ENCODE results near the gene UMODL1.

UMODL1 gene

DNA sequence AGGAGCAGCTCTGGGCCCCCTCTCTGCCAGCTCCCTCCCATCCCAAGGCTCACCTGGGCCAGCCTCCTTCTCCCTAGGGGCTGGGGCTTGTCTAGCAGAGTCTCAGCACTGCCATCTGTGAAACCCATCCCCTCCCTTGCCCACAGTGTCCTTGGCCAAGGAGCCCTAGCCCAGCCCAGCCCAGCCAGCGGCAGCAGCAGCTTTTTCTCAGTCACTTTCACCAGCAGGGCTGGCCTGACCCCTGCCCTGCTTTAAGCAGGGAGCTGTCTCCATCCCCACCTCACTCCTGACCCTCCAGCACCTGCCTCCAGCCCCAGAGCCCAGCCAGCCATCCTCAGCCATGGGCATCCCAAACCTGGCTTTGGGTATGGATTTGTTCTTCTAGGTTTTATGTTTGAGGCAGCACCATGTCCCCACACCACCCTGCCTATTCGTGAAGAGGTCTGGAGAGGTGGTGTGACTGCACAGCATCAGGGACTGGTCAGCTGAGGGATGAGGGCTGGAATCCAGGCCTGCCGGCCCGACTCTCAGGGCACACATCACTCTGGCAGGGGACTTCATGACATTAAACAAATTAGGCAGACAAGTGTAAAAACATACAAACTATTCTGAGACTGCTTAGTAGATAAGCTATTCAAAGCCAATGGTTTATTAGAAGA, 111.7 kb downstream of the UMODL1 start:
- DNase-seq, result no peak
- in situ Hi-C loops (cut with HindIII; ENCODE audit: low pct_ligation_motif_present, low sequenced_read_pairs), result no loop called here
- TF ChIP-seq, protein P1, sequence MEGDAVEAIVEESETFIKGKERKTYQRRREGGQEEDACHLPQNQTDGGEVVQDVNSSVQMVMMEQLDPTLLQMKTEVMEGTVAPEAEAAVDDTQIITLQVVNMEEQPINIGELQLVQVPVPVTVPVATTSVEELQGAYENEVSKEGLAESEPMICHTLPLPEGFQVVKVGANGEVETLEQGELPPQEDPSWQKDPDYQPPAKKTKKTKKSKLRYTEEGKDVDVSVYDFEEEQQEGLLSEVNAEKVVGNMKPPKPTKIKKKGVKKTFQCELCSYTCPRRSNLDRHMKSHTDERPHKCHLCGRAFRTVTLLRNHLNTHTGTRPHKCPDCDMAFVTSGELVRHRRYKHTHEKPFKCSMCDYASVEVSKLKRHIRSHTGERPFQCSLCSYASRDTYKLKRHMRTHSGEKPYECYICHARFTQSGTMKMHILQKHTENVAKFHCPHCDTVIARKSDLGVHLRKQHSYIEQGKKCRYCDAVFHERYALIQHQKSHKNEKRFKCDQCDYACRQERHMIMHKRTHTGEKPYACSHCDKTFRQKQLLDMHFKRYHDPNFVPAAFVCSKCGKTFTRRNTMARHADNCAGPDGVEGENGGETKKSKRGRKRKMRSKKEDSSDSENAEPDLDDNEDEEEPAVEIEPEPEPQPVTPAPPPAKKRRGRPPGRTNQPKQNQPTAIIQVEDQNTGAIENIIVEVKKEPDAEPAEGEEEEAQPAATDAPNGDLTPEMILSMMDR (IDR thresholded peaks at IDR 0.05; ENCODE audit: low read depth, low read length, missing control alignments), result no peak
- H3K4me3 ChIP-seq (ENCODE audit: low read depth, low read length), result no peak overlapping the region
- no peaks in the 10 kb centered on the region for H3K27me3 ChIP-seq (replicated peaks)
- no peak overlapping the region for H3K27ac ChIP-seq
- H3K36me3 ChIP-seq (replicated peaks), result no peaks in the 10 kb centered on the region

DNA sequence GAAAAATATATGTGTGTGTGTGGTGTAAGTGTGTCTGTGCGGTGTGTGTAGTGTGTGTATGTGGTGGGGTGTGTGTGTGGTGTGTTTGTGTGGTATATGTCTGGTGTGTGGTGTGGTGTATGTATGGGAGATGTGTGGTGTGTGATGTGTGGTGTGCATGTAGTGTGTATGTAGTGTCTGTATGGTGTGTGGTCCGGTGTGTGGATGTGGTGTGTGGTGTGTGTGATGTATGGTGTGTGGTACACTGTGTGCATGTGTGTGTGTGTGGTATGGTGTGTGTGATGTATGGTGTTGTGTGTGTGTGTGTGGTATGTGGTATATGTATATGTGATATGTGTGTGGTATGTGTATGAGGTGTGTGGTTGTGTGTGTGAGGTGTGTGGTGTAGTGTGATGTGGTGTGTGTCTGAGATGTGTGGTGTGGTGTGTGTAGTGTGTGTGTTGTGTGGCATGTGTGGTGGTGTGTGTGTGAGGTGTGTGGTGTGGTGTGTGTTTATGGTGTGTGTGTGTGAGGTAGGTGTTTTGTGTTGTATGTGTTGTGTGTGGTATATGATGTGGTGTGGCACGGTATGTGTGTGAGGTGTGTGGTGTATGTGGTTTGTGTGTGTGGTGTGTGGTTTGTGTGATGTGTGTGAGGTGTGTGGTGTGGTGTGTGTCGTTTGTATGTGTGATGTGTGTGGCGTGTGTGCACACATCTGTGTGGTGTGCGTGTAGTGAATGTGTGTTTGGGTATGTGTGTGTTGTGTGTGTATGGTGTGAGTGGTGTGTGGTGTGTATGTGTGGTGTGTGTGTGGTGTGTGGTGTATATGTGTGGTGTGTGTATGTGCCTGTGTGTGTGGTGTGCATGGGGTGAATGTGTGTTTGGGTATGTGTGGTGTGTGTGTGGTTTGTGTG, 112.5 kb downstream of the UMODL1 start:
- Histone ChIP-seq H3K4me3 (ENCODE audit: low read depth, low read length) (no peak overlapping the region), H3K27me3 (replicated peaks) (no peaks in the 10 kb centered on the region), H3K27ac (no peak overlapping the region), H3K36me3 (replicated peaks) (no peaks in the 10 kb centered on the region)
- in situ Hi-C loops (cut with HindIII; ENCODE audit: low pct_ligation_motif_present, low sequenced_read_pairs), result no loop called here
- no peak for DNase-seq
- TF ChIP-seq, protein P1 (IDR thresholded peaks at IDR 0.05; ENCODE audit: low read depth, low read length, missing control alignments), result no peak

DNA sequence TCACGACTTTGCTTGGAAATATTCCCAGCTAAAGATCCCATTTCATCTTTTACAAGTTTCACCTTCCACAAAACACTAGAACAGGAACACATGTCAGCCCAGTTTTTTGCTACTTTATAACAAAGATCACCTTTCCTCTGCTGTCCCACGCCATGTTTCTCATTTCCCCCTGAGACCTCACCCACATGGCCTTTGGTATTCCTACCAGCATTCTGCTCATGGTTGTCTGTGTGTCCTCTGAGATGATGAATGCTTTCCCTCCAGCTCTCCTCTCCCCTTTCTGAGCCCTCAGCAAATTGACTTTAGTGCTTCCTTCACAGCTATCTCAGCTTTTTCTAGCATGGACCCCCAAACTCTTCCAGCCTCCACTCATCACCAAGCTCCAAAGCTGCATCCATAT, 115.5 kb downstream of the UMODL1 start:
- Histone ChIP-seq H3K27ac (no peak overlapping the region), H3K36me3 (replicated peaks) (no peaks in the 10 kb centered on the region), H3K4me3 (ENCODE audit: low read depth, low read length) (no peak overlapping the region), H3K27me3 (replicated peaks) (no peaks in the 10 kb centered on the region)
- in situ Hi-C loops (cut with HindIII; ENCODE audit: low pct_ligation_motif_present, low sequenced_read_pairs), result no loop called here
- no peak for DNase-seq
- TF ChIP-seq, protein P1 (IDR thresholded peaks at IDR 0.05; ENCODE audit: low read depth, low read length, missing control alignments), result no peak

DNA sequence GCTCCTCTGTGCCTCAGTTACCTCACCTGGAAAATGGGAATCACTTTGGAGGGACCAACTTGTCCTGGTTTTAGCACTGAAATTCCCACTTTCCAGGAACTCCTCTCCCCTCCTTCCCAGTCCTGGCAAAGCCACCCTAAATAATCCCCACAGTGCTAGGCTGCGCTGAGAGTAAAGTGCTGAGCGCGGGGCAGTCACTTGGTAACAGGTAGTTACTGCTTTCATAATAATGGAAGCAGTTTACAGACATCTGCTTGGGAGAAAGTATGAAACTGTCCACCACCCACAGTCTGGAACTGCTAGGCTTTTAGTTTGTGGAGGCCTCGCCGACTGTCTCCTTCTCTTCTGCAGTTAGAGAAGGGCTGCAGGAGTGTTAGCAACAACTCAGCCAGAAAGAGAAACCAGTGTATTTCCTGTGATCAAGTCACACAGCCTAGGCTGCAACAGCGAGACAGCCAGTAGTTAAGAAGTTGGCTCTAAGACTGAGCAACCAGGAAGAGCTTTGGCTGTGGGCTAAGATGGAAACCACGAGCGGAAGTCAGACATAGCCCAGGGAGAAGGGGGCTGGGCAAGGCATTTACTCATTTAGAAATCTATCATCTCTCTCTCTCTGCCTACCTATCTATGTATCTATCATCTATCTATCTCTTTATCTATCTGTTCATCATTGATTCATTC, 117.0 kb downstream of the UMODL1 start:
- in situ Hi-C loops (cut with HindIII; ENCODE audit: low pct_ligation_motif_present, low sequenced_read_pairs), result no loop called here
- Histone ChIP-seq H3K4me3 (ENCODE audit: low read depth, low read length) (no peak overlapping the region), H3K36me3 (replicated peaks) (no peaks in the 10 kb centered on the region), H3K27me3 (replicated peaks) (no peaks in the 10 kb centered on the region), H3K27ac (no peak overlapping the region)
- no peak for DNase-seq
- TF ChIP-seq, protein P1 (IDR thresholded peaks at IDR 0.05; ENCODE audit: low read depth, low read length, missing control alignments), result no peak

DNA sequence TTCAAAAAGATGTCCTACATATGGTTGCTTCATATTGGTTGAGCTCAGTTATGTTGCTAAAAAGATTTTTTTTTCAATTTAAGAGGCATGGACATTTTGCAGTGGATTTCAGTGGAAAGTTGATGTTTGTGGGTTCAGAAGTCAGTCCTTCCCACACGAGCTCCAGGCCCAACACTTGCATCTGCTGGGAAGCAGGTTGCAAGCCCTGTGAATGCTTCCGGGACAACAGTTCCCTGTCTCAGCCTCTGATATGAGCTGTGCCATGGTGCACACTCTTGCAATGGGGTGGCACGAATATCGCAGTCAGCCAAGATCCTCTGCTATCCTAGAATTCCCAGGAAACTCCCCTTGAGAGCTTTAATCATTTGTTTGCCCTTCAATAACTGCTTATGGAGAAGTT, 117.5 kb downstream of the UMODL1 start:
- in situ Hi-C loops (cut with HindIII; ENCODE audit: low pct_ligation_motif_present, low sequenced_read_pairs), result no loop called here
- Histone ChIP-seq H3K27ac (no peak overlapping the region), H3K36me3 (replicated peaks) (no peaks in the 10 kb centered on the region), H3K4me3 (ENCODE audit: low read depth, low read length) (no peak overlapping the region), H3K27me3 (replicated peaks) (no peaks in the 10 kb centered on the region)
- DNase-seq, result no peak
- TF ChIP-seq, protein P1 (IDR thresholded peaks at IDR 0.05; ENCODE audit: low read depth, low read length, missing control alignments), result no peak
